GM18520 (cell line): Measurements from ENCODE around the gene CXCL11.
"Not testable (repeated sequence)": the region's sequence is repeated elsewhere in the genome, so short reads cannot be mapped to it uniquely, and the experiment has no call there.

Source experiments
- ATAC-seq: cut with Tn5 transposase; IDR thresholded peaks from one replicate; pipeline ENCODE4 v1.9.1; 2021; ENCODE audit not compliant: unreplicated experiment

CXCL11 gene

GRCh38 chr4:76035799-76036380 lies at the start of gene CXCL11:
TSS of gene CXCL11 (minus strand) at chr4:76036070. CDS start at chr4:76035987, 83 bp downstream.
- ATAC-seq: no peak

- ATAC-seq: no peak
These were observed 48.7 kb upstream of the CXCL11 start for GRCh38 chr4:76084542-76084941.

GRCh38 chr4:76083386-76083988 lies 47.6 kb upstream of the CXCL11 start:
- ATAC-seq: no peak

- no peak for ATAC-seq
These were observed 42.3 kb upstream of the CXCL11 start for GRCh38 chr4:76078033-76078613.

GRCh38 chr4:76074993-76075600 lies 39.2 kb upstream of the CXCL11 start:
- no peak for ATAC-seq

- ATAC-seq: no peak
These were observed 38.6 kb upstream of the CXCL11 start, which contains the start of gene ART3 for GRCh38 chr4:76074468-76074867. TSS of gene ART3 (plus strand) at chr4:76074709. CDS start at chr4:76075890, 1,181 bp downstream.

GRCh38 chr4:76072760-76073159 lies 36.9 kb upstream of the CXCL11 start:
- ATAC-seq: no peak

GRCh38 chr4:76067652-76068286 lies 31.9 kb upstream of the CXCL11 start:
- ATAC-seq: peak; percentile 65

- ATAC-seq: no peak
These were observed 30.7 kb upstream of the CXCL11 start for GRCh38 chr4:76066546-76066945.

GRCh38 chr4:76061982-76062381 lies 26.1 kb upstream of the CXCL11 start:
- ATAC-seq: peak; percentile 44

- no peak for ATAC-seq
These were observed 25.6 kb upstream of the CXCL11 start for GRCh38 chr4:76061421-76061820.

GRCh38 chr4:76060506-76060905 lies 24.6 kb upstream of the CXCL11 start:
- no peak for ATAC-seq

- ATAC-seq: no peak
These were observed 23.9 kb upstream of the CXCL11 start for GRCh38 chr4:76059750-76060149.

GRCh38 chr4:76058888-76059426 lies 23.1 kb upstream of the CXCL11 start:
- no peak for ATAC-seq

GRCh38 chr4:76058302-76058701 lies 22.4 kb upstream of the CXCL11 start:
- ATAC-seq: peak; percentile 62

GRCh38 chr4:76055421-76055820 lies 19.6 kb upstream of the CXCL11 start:
- no peak for ATAC-seq

- peak; percentile 85 for ATAC-seq
These were observed 19.1 kb upstream of the CXCL11 start for GRCh38 chr4:76055016-76055415.

- no peak for ATAC-seq
These were observed 17.9 kb upstream of the CXCL11 start for GRCh38 chr4:76053730-76054129.

GRCh38 chr4:76050560-76051050 lies 14.7 kb upstream of the CXCL11 start:
- not testable (repeated sequence) for ATAC-seq

GRCh38 chr4:76049860-76050416 lies 14.1 kb upstream of the CXCL11 start:
- not testable (repeated sequence) for ATAC-seq

GRCh38 chr4:76044686-76045085 lies 8.8 kb upstream of the CXCL11 start:
- not testable (repeated sequence) for ATAC-seq
